Lower leg skin (tissue), 3 donors: ENCODE measurements around the gene R3HDM2.

ENCODE experiments used
- CTCF ChIP-seq, 3 donors: fragments of 450-650 bp; IDR thresholded peaks; one replicate each; pipeline ENCODE4 v1.5.1; 2016; ENCODE audit warnings: antibody characterized with exemption in 3 of 3, mild to moderate bottlenecking in 3 of 3, moderate library complexity in 2 of 3
- POLR2A ChIP-seq, 2 donors: fragments of 450-650 bp; IDR thresholded peaks; one replicate each; pipeline ENCODE4 v1.6.1; 2016 to 2017; ENCODE audit warnings: antibody characterized with exemption in 2 of 2, mild to moderate bottlenecking in 1 of 2, moderate library complexity in 1 of 2

GRCh38 chr12:57389033-57389432 is 41.8 kb downstream of the R3HDM2 start:
- no peak for TF ChIP-seq POLR2A (IDR thresholded peaks at IDR 0.05)
- no peak for TF ChIP-seq CTCF (IDR thresholded peaks at IDR 0.05)
